ENCODE data around the gene CINP. TPM values are rescaled to one million over a fixed set of nuclear protein-coding genes. Genes with fewer than 3 reads are reported as not detected.
"Not testable (repeated sequence)": the region's sequence is repeated elsewhere in the genome, so short reads cannot be mapped to it uniquely, and the experiment has no call there.

CINP gene
- total and polyA plus RNA-seq, 12 donors = 26.6 to 46.0 (median 31.3) TPM

DNA sequence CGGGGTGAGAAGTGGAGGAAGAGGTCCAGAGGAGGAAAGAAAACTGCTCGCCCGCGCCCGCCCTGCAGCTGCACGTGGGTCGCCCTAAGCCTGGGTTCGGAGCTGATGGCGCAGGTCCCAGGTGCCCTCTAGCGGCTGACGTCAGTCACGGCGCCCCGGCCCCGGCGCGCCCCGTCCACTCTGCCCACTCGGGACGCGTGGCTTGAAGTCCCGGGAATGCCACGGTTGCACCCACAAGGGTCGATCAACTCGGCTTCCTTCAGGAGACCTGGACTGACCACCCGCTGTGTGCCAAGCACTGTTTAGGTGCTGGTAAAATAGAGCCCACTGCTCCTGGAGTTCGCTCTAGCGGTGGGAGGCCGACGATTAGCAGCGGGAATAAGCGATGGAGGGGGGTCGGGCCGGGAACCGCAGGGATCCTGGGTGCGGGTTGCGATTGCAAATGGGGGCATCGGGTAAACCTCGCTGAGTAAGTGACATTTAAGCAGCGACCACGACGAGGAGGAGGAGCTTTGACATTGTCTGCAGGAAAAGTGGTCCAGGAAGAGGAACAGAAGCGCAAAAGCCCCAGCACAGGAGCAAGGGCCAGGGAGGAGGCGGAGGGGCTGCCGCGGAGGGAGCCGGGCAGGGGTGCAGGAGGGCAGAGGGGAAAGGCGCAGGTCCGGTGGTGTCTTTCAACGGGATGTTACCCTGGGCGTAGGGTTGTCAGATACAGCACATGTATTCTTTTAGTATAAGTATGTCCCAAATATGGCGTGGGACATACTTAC lies 48.3 kb downstream of the CINP start:
- Histone ChIP-seq H3K4me3 (peak overlapping the region; percentile 18 to 63 (median 50)), H3K27ac (peak overlapping the region in 7 of 10 donors; percentile 2 to 70 (median 34)), H3K4me1 (peaks cover 0 to 47% (median 36%) of the 10 kb centered on the region in 9 donors), H3K36me3 (no peaks in the 10 kb centered on the region), H3K27me3 (no peaks in the 10 kb centered on the region), H3K9me3 (no peaks in the 10 kb centered on the region)
- TF ChIP-seq, protein P1, sequence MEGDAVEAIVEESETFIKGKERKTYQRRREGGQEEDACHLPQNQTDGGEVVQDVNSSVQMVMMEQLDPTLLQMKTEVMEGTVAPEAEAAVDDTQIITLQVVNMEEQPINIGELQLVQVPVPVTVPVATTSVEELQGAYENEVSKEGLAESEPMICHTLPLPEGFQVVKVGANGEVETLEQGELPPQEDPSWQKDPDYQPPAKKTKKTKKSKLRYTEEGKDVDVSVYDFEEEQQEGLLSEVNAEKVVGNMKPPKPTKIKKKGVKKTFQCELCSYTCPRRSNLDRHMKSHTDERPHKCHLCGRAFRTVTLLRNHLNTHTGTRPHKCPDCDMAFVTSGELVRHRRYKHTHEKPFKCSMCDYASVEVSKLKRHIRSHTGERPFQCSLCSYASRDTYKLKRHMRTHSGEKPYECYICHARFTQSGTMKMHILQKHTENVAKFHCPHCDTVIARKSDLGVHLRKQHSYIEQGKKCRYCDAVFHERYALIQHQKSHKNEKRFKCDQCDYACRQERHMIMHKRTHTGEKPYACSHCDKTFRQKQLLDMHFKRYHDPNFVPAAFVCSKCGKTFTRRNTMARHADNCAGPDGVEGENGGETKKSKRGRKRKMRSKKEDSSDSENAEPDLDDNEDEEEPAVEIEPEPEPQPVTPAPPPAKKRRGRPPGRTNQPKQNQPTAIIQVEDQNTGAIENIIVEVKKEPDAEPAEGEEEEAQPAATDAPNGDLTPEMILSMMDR (IDR thresholded peaks at IDR 0.05) = peak; percentile 91 to 100 (median 98)
- ATAC-seq (peak; percentile 66 to 81 (median 72)), DNase-seq (peak; percentile 86 to 87)
- WGBS, 2 donors = 5 to 8% methylated on average over 52 of the region's 52 CpGs
- intact Hi-C loops (cut with DNase I) = loop anchor here (1.0 to 10.0 kb wide), 14 partner anchors 48 to 352 kb away; partner anchors contain the start of genes DYNC1H1 (in 3 of the 10), HSP90AA1 (in 2 of the 10), CINP (in 1 of the 10) and TECPR2 (in 1 of the 10)

DNA sequence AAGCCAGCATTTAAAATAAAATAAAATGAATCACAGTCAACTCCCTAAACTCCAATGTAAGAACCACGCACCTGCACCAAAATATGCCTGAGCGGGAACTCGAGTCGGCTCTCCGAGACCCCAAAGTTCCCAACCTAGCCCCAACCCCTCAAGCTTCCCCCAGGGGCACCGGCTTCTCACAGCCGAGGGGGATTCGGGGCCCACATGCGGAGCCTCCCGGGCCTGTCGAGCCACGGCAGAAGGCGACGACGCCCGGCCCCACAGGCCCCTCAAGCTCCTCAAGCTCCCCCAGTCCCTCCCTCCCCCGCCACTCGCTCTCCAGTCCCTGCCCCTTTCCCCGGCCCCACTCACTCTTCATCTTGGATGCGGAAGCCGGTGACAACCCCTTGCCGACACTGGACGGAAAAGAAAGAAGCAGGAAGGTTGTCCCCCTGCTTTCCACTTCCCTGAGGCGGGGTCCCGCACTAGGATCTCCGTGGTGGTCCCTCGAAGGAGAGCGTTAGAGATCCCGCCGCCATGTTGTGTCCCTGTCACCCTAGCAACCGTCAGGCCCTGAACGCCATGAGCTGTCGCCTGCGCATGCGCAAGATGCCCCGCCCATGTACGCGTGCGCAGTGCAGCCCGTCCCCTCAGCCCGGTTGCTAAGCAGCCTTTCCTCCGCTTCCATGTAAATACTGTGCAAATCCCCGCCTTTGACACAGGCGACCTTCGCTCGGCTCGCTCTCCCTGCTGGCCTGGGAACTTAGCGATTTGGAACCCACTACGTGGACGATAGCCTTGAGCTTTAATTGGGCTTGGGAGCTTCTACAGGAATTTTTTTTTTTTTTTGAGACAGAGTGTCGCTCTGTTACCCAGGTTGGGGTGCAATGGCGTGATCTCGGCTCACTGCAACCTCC lies 57.8 kb downstream of the CINP start, which contains the start of gene MOK:
Gene MOK, minus strand, starts transcription at position 554 of the 896 bp plus-strand sequence. Its CDS starts 196 bp downstream, at position 358.
- Histone ChIP-seq H3K4me1 (peaks cover 0 to 21% (median 10%) of the 10 kb centered on the region in 9 donors), H3K27ac (peak within 1 kb of the TSS; percentile 49 to 91 (median 82)), H3K4me3 (peak within 1 kb of the TSS; percentile 63 to 80 (median 74)), H3K36me3 (no peaks in the 10 kb centered on the region), H3K27me3 (no peaks in the 10 kb centered on the region), H3K9me3 (no peaks in the 10 kb centered on the region)
- DNase-seq (peak; percentile 96 to 98), ATAC-seq (peak; percentile 98 to 100 (median 100))
- WGBS, 2 donors = 1% methylated on average over 53 of the region's 53 CpGs
- intact Hi-C loops (cut with DNase I) = loop anchor here in 2 of 10 donors (5.0 kb wide), 2 partner anchors 43 to 163 kb away; no protein-coding TSS in a partner anchor
- TF ChIP-seq, protein P1 (IDR thresholded peaks at IDR 0.05) = peak in 2 of 9 donors; percentile 16 to 18

DNA sequence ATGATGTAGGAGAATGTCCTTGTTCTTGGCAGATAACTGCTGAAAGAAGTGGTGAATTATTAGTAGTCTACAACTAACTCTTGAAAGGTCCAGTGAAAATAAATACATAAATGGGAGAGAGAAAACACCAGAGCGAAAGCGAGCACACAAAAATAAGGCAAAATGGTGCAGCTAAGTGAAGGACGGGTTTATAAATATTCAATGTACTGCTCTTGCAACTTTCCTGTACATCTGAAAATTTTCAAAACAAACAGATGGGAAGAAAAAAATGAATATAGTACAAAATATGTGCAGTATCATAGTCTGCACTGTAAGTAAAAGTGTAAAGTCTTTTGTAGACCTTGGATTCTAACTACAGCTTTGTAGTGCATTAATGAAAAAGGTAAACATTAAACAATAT lies 59.0 kb downstream of the CINP start:
- peak overlapping the region in 3 of 10 donors; percentile 63 to 76 (median 74) for H3K4me3 ChIP-seq
- H3K27ac ChIP-seq = no peak overlapping the region
- TF ChIP-seq, protein P1 (IDR thresholded peaks at IDR 0.05) = no peak
- H3K27me3 ChIP-seq = no peaks in the 10 kb centered on the region
- H3K9me3 ChIP-seq = no peaks in the 10 kb centered on the region
- DNase-seq = no peak
- 88 to 98% methylated on average over 3 of the region's 3 CpGs for WGBS, 2 donors
- intact Hi-C loops (cut with DNase I) = loop anchor here in 2 of 10 donors (5.0 kb wide), 2 partner anchors 41 to 161 kb away; no protein-coding TSS in a partner anchor
- ATAC-seq = no peak
- no peaks in the 10 kb centered on the region for H3K36me3 ChIP-seq
- H3K4me1 ChIP-seq = peaks cover 0 to 21% (median 10%) of the 10 kb centered on the region in 9 donors

DNA sequence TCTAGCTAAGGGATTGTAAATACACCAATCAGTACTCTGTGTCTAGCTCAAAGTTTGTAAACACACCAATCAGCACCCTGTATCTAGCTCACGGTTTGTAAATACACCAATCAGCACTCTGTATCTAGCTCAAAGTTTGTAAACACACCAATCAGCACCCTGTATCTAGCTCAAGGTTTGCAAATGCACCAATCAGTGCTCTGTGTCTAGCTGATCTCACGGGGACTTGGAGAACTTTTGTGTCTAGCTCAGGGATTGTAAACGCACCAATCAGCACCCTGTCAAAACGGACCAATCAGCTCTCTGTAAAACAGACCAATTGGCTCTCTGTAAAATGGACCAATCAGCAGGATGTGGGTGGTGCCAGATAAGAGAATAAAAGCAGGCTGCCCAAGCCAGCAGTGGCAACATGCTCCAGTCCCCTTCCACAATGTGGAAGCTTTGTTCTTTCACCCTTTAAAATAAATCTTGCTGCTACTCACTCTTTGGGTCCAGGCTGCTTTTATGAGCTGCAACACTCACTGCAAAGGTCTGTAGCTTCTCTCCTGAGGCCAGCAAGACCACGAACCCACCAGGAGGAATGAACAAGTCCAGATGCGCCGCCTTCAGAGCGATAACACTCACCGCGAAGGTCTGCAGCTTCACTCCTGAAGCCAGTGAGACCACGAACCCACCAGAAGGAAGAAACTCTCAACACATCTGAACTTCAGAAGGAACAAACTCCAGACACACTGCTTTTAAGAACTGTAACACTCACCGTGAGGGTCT lies 64.2 kb downstream of the CINP start:
- DNase-seq; H3K27ac ChIP-seq; H3K4me3 ChIP-seq; ATAC-seq; H3K27me3 ChIP-seq; intact Hi-C loops (cut with DNase I); H3K36me3 ChIP-seq; H3K9me3 ChIP-seq: not testable (repeated sequence)
- H3K4me1 ChIP-seq = peaks cover 0 to 18% (median 9%) of the 10 kb centered on the region in 9 donors
- 86 to 91% methylated on average over 12 of the region's 12 CpGs for WGBS, 2 donors
